Neural progenitor cell (in vitro differentiated cells): Measurements from ENCODE around the gene KLRC4.
"Not testable (repeated sequence)": the region's sequence is repeated elsewhere in the genome, so short reads cannot be mapped to it uniquely, and the experiment has no call there.

Experiments used
- CTCF ChIP-seq: fragments of 200-600 bp; sonication (generic); IDR thresholded peaks from 2 replicates; pipeline ENCODE4 v1.5.1; 2017; ENCODE audit warnings: antibody characterized with exemption, mild to moderate bottlenecking
- EZH2 ChIP-seq: fragments of 200-600 bp; sonication (generic); IDR thresholded peaks from 2 replicates; pipeline ENCODE4 v1.6.1; 2017; ENCODE audit warnings: antibody characterized with exemption, mild to moderate bottlenecking, moderate library complexity
- EZH2phosphoT487 ChIP-seq: fragments of 200-600 bp; sonication (generic); IDR thresholded peaks from 2 replicates; pipeline ENCODE4 v1.6.1; 2017; ENCODE audit warnings: antibody characterized with exemption

- TF ChIP-seq CTCF, EZH2, EZH2phosphoT487: not testable (repeated sequence)
Observed at GRCh38 chr12:10396176-10396575, 13.4 kb downstream of the KLRC4 start.
